ENCODE measurements around the gene MRPL27.

Gene MRPL27

DNA sequence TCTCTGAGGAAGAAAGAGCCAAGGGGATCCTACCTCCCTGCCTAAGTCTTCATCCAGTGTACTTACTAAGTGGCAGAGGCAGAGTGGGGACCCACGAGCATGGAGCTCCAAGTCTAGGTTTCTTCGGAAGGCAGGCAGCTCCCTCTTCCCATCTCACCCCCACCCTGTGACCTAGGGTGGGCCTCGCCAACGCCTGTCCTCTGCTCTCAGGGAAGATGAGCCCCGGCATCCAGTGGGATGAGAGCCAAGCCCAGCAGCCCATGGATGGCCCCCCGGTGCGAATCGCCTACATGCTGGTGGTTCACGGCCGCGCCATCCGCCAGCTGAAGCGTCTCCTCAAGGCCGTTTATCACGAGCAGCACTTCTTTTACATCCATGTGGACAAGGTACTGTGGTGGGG lies 18.8 kb downstream of the MRPL27 start:
- Histone ChIP-seq H3K36me3 (peaks cover 29 to 60% (median 57%) of the 10 kb centered on the region in 3 donors), H3K4me3 (no peak overlapping the region), H3K4me1 (peaks cover 0 to 7% (median 0%) of the 10 kb centered on the region in 4 donors), H3K27me3 (no peaks in the 10 kb centered on the region), H3K27ac (no peak overlapping the region), H3K9me3 (no peaks in the 10 kb centered on the region)
- TF ChIP-seq, protein P1, sequence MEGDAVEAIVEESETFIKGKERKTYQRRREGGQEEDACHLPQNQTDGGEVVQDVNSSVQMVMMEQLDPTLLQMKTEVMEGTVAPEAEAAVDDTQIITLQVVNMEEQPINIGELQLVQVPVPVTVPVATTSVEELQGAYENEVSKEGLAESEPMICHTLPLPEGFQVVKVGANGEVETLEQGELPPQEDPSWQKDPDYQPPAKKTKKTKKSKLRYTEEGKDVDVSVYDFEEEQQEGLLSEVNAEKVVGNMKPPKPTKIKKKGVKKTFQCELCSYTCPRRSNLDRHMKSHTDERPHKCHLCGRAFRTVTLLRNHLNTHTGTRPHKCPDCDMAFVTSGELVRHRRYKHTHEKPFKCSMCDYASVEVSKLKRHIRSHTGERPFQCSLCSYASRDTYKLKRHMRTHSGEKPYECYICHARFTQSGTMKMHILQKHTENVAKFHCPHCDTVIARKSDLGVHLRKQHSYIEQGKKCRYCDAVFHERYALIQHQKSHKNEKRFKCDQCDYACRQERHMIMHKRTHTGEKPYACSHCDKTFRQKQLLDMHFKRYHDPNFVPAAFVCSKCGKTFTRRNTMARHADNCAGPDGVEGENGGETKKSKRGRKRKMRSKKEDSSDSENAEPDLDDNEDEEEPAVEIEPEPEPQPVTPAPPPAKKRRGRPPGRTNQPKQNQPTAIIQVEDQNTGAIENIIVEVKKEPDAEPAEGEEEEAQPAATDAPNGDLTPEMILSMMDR (IDR thresholded peaks at IDR 0.05), result no peak
- peak in 1 of 2 donors; percentile 61 for DNase-seq
- intact Hi-C loops (cut with DNase I; ENCODE audit: low total_unique reads), result no loop called here

- intact Hi-C loops (cut with DNase I; ENCODE audit: low total_unique reads), result no loop called here
- H3K4me3 ChIP-seq, result no peak overlapping the region
- no peak overlapping the region for H3K27ac ChIP-seq
- DNase-seq, result peak in 1 of 2 donors; percentile 59
- peaks cover 0 to 12% (median 2%) of the 10 kb centered on the region in 4 donors for H3K4me1 ChIP-seq
- peaks cover 29 to 55% (median 52%) of the 10 kb centered on the region in 3 donors for H3K36me3 ChIP-seq
- H3K9me3 ChIP-seq, result no peaks in the 10 kb centered on the region
- TF ChIP-seq, protein P1 (IDR thresholded peaks at IDR 0.05), result no peak
- no peaks in the 10 kb centered on the region for H3K27me3 ChIP-seq
These were observed 19.3 kb downstream of the MRPL27 start for GRCh38 chr17:50353600-50354195.

- no peak for DNase-seq
- Histone ChIP-seq H3K4me1 (peaks cover 0 to 17% (median 9%) of the 10 kb centered on the region in 4 donors), H3K27me3 (no peaks in the 10 kb centered on the region), H3K9me3 (no peaks in the 10 kb centered on the region), H3K4me3 (no peak overlapping the region), H3K36me3 (peaks cover 25 to 48% (median 45%) of the 10 kb centered on the region in 3 donors), H3K27ac (no peak overlapping the region)
- intact Hi-C loops (cut with DNase I; ENCODE audit: low total_unique reads), result no loop called here
- TF ChIP-seq, protein P1 (IDR thresholded peaks at IDR 0.05), result no peak
These were observed 20.0 kb downstream of the MRPL27 start for GRCh38 chr17:50352693-50353599.

GRCh38 chr17:50352072-50352692 lies 20.8 kb downstream of the MRPL27 start:
- TF ChIP-seq, protein P1 (IDR thresholded peaks at IDR 0.05), result no peak
- Histone ChIP-seq H3K36me3 (peaks cover 20 to 40% (median 39%) of the 10 kb centered on the region in 3 donors), H3K9me3 (no peaks in the 10 kb centered on the region), H3K27me3 (no peaks in the 10 kb centered on the region), H3K27ac (no peak overlapping the region), H3K4me1 (peaks cover 0 to 25% (median 16%) of the 10 kb centered on the region in 4 donors), H3K4me3 (no peak overlapping the region)
- DNase-seq, result no peak
- intact Hi-C loops (cut with DNase I; ENCODE audit: low total_unique reads), result no loop called here

DNA sequence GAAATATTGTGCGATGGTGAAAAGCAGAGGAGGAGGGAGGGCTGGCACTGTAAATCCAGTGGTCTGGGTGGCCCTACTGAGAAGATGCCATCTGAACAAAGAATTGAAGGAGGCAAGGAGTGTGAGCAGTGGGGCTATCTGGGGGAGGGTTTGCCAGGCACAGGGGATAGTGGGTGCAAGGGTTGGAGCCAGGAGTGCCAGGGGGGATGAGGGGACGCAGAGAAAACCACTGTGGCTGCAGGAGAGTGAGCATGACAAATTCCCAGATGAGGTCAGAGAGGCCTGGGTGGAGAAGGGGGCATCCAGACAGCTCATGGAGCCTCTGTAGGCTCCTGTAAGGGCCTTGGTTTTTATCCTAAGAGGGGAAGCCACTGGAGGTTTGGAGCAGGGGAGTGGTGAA lies 22.3 kb downstream of the MRPL27 start:
- Histone ChIP-seq H3K9me3 (no peaks in the 10 kb centered on the region), H3K4me3 (no peak overlapping the region), H3K4me1 (peaks cover 0 to 35% (median 22%) of the 10 kb centered on the region in 4 donors), H3K36me3 (peaks cover 6 to 26% (median 24%) of the 10 kb centered on the region in 3 donors), H3K27ac (no peak overlapping the region), H3K27me3 (no peaks in the 10 kb centered on the region)
- TF ChIP-seq, protein P1 (IDR thresholded peaks at IDR 0.05), result no peak
- intact Hi-C loops (cut with DNase I; ENCODE audit: low total_unique reads), result no loop called here
- peak in 1 of 2 donors; percentile 43 for DNase-seq

Measured in tibial artery (tissue), 4 donors.